Fibroblast of villous mesenchyme (primary cell): ENCODE measurements around the gene EYS. TPM values are rescaled to one million over a fixed set of nuclear protein-coding genes. Genes with fewer than 3 reads are reported as not detected.

Experiments
- DNase-seq: peaks from one replicate; pipeline ENCODE4 v3.0.0-alpha.2; 2010; ENCODE audit warnings: low read depth
- H3K4me3 ChIP-seq: 2 replicates; pipeline ENCODE4 v1.5.1; 2011; ENCODE audit warnings: low read depth, mild to moderate bottlenecking, low read length
- CTCF ChIP-seq: IDR thresholded peaks from 2 replicates; pipeline ENCODE4 v1.5.1; 2012; ENCODE audit warnings: low read depth, mild to moderate bottlenecking, low read length; ENCODE audit not compliant: insufficient read depth
- total RNA-seq: library from RNA; depleted of rRNA; stranded (reverse); fragments of >200 nt; gene quantifications from 2 replicates; pipeline ENCODE4 v1.2.3, GENCODE V29; 2012

EYS gene
- total RNA-seq, 1 donor: under 0.01 TPM

- TF ChIP-seq CTCF: no peak
- no peak overlapping the region for H3K4me3 ChIP-seq
- no peak for DNase-seq
Observed at GRCh38 chr6:64294034-64294433, 1413.0 kb downstream of the EYS start.

- DNase-seq: no peak
- H3K4me3 ChIP-seq: no peak overlapping the region
- TF ChIP-seq CTCF: no peak
Observed at GRCh38 chr6:64293298-64293697, 1413.7 kb downstream of the EYS start.

GRCh38 chr6:64290867-64291266, 1416.2 kb downstream of the EYS start:
- TF ChIP-seq CTCF: no peak

GRCh38 chr6:64289931-64290330, 1417.1 kb downstream of the EYS start:
- H3K4me3 ChIP-seq: no peak overlapping the region
- TF ChIP-seq CTCF: no peak
- DNase-seq: no peak

More at GRCh38 chr6:64290867-64291266, 1416.2 kb downstream of the EYS start:
- no peak for DNase-seq
- H3K4me3 ChIP-seq: no peak overlapping the region

GRCh38 chr6:64288351-64288750, 1418.7 kb downstream of the EYS start:
- DNase-seq: no peak
- TF ChIP-seq CTCF: no peak
- H3K4me3 ChIP-seq: no peak overlapping the region

GRCh38 chr6:64281167-64281566, 1425.9 kb downstream of the EYS start:
- no peak for DNase-seq
- no peak overlapping the region for H3K4me3 ChIP-seq
- TF ChIP-seq CTCF: no peak

GRCh38 chr6:64280569-64280968, 1426.5 kb downstream of the EYS start:
- DNase-seq: peak; percentile 52

More at GRCh38 chr6:64280569-64280968, 1426.5 kb downstream of the EYS start:
- TF ChIP-seq CTCF: peak; percentile 53
- H3K4me3 ChIP-seq: no peak overlapping the region
